ENCODE data around the gene GARNL3. TPM values are rescaled to one million over a fixed set of nuclear protein-coding genes. Genes with fewer than 3 reads are reported as not detected.

The GARNL3 gene
- total RNA-seq, 6 experiments from 2014 or later: 4.4 to 9.7 (median 6.1) TPM

- TF ChIP-seq, protein P1, sequence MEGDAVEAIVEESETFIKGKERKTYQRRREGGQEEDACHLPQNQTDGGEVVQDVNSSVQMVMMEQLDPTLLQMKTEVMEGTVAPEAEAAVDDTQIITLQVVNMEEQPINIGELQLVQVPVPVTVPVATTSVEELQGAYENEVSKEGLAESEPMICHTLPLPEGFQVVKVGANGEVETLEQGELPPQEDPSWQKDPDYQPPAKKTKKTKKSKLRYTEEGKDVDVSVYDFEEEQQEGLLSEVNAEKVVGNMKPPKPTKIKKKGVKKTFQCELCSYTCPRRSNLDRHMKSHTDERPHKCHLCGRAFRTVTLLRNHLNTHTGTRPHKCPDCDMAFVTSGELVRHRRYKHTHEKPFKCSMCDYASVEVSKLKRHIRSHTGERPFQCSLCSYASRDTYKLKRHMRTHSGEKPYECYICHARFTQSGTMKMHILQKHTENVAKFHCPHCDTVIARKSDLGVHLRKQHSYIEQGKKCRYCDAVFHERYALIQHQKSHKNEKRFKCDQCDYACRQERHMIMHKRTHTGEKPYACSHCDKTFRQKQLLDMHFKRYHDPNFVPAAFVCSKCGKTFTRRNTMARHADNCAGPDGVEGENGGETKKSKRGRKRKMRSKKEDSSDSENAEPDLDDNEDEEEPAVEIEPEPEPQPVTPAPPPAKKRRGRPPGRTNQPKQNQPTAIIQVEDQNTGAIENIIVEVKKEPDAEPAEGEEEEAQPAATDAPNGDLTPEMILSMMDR (IDR thresholded peaks at IDR 0.05): no peak
- Histone ChIP-seq H3K36me3 (no peaks in the 10 kb centered on the region), H3K4me3 (no peak overlapping the region), H3K27ac (no peak overlapping the region), H3K9me3 (no peaks in the 10 kb centered on the region), H3K4me1 (no peaks in the 10 kb centered on the region), H3K27me3 (no peaks in the 10 kb centered on the region)
- DNase-seq (no peak), ATAC-seq (peak; percentile 48 to 69 (median 63))
- 42% methylated on average over 6 of the region's 6 CpGs for WGBS (ENCODE audit: insufficient coverage, low coverage, low lambda C conversion rate, missing lambda C conversion rate)
- intact Hi-C loops (cut with DNase I): no loop called here
Measured at GRCh38 chr9:127368852-127369402, 104.4 kb downstream of the GARNL3 start.

- WGBS (ENCODE audit: insufficient coverage, low coverage, low lambda C conversion rate, missing lambda C conversion rate): 72% methylated on average over 6 of the region's 8 CpGs
- Histone ChIP-seq H3K36me3 (no peaks in the 10 kb centered on the region), H3K27me3 (no peaks in the 10 kb centered on the region), H3K4me1 (no peaks in the 10 kb centered on the region), H3K27ac (no peak overlapping the region), H3K4me3 (no peak overlapping the region), H3K9me3 (no peaks in the 10 kb centered on the region)
- DNase-seq (no peak), ATAC-seq (no peak)
- no peak for TF ChIP-seq POLR2A (IDR thresholded peaks at IDR 0.05)
- TF ChIP-seq, protein P1 (IDR thresholded peaks at IDR 0.05): no peak
- intact Hi-C loops (cut with DNase I): no loop called here
Measured at GRCh38 chr9:127369428-127369827, 104.9 kb downstream of the GARNL3 start.

DNA sequence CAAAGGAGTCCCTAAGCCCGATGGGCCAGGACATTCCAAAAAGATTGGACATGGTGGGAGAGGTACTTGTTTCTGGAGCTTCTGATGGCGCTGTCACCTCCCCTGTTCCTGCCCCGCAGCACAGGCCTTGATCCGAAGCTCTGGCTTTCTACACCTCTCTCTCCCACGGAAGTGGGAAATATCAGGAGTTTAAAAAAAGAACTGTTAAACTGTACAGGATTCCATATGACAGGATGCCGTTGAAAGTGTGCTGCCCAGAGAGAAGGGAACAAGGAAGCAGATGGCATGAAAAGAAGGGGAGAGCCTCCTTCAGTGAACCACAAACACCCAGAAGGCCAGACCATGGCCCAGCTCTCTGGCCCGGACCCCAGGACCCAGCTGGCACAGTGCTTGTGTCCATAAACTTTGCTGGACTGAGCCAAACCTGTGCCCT, 105.6 kb downstream of the GARNL3 start:
- TF ChIP-seq, protein P1 (IDR thresholded peaks at IDR 0.05): no peak
- no peak for TF ChIP-seq POLR2A (IDR thresholded peaks at IDR 0.05)
- WGBS (ENCODE audit: insufficient coverage, low coverage, low lambda C conversion rate, missing lambda C conversion rate): 51% methylated on average over 5 of the region's 7 CpGs
- intact Hi-C loops (cut with DNase I): no loop called here
- Histone ChIP-seq H3K36me3 (no peaks in the 10 kb centered on the region), H3K4me3 (no peak overlapping the region), H3K9me3 (no peaks in the 10 kb centered on the region), H3K4me1 (no peaks in the 10 kb centered on the region), H3K27me3 (no peaks in the 10 kb centered on the region), H3K27ac (no peak overlapping the region)
- ATAC-seq (peak in 2 of 4 donors; percentile 31), DNase-seq (no peak)

GRCh38 chr9:127370672-127371648, 106.4 kb downstream of the GARNL3 start:
- DNase-seq (no peak), ATAC-seq (no peak)
- intact Hi-C loops (cut with DNase I): no loop called here
- TF ChIP-seq, protein P1 (IDR thresholded peaks at IDR 0.05): no peak
- TF ChIP-seq POLR2A (IDR thresholded peaks at IDR 0.05): no peak
- H3K27me3 ChIP-seq: no peaks in the 10 kb centered on the region
- H3K27ac ChIP-seq: no peak overlapping the region
- H3K4me1 ChIP-seq: no peaks in the 10 kb centered on the region
- 86% methylated on average over 12 of the region's 13 CpGs for WGBS (ENCODE audit: insufficient coverage, low coverage, low lambda C conversion rate, missing lambda C conversion rate)
- no peaks in the 10 kb centered on the region for H3K36me3 ChIP-seq
- no peaks in the 10 kb centered on the region for H3K9me3 ChIP-seq
- no peak overlapping the region for H3K4me3 ChIP-seq

Data from right lobe of liver (tissue), 6 donors.